ENCODE measurements around the gene ITGAD.

GRCh38 chr16:31423801-31424200, 30.7 kb downstream of the ITGAD start:
- TF ChIP-seq CEBPB (IDR thresholded peaks at IDR 0.05) (no peak), TCF12 (IDR thresholded peaks at IDR 0.05; ENCODE audit: low read depth) (no peak), MAX (IDR thresholded peaks at IDR 0.05) (no peak), ZBTB7A (IDR thresholded peaks at IDR 0.05; ENCODE audit: low read depth) (no peak), RAD21 (IDR thresholded peaks at IDR 0.05; ENCODE audit: low read depth) (no peak), FOXM1 (IDR thresholded peaks at IDR 0.05; ENCODE audit: borderline replicate concordance, low read depth) (no peak), CREB1 (IDR thresholded peaks at IDR 0.05; ENCODE audit: low read depth) (no peak), REST (IDR thresholded peaks at IDR 0.05; ENCODE audit: low read depth) (no peak), YY1 (IDR thresholded peaks at IDR 0.05; ENCODE audit: low read depth) (no peak), TAF1 (IDR thresholded peaks at IDR 0.05; ENCODE audit: low read depth) (no peak)

Measured in Ishikawa (cell line).